Chondrocyte (in vitro differentiated cells): ENCODE results near the gene ROBO2. TPM values are rescaled to one million over a fixed set of nuclear protein-coding genes. Genes with fewer than 3 reads are reported as not detected.

ENCODE experiments used
- DNase-seq: peaks from one replicate; pipeline ENCODE4 v3.0.0; 2021; ENCODE audit warnings: mixed read lengths, low spot score
- H3K27ac Mint-ChIP-seq: one replicate; pipeline ENCODE4 v1.8.0; 2021; ENCODE audit warnings: mild to moderate bottlenecking, moderate library complexity, mixed read lengths; ENCODE audit not compliant: unreplicated experiment
- H3K27me3 Mint-ChIP-seq: 2 replicates; pipeline ENCODE4 v1.8.0; 2021; ENCODE audit warnings: low read depth, mixed read lengths
- H3K36me3 Mint-ChIP-seq: 2 replicates; pipeline ENCODE4 v1.8.0; 2021; ENCODE audit warnings: low read depth, mixed read lengths
- H3K4me1 Mint-ChIP-seq: 2 replicates; pipeline ENCODE4 v1.8.0; 2021; ENCODE audit warnings: low read depth, mild to moderate bottlenecking, mixed read lengths
- H3K4me3 Mint-ChIP-seq: one replicate; pipeline ENCODE4 v1.8.0; 2021; ENCODE audit warnings: mild to moderate bottlenecking, moderate library complexity, mixed read lengths; ENCODE audit not compliant: unreplicated experiment
- H3K9me3 Mint-ChIP-seq: 2 replicates; pipeline ENCODE4 v1.8.0; 2021; ENCODE audit warnings: low read depth, mixed read lengths
- CTCF ChIP-seq: fragments of 200-600 bp; sonication (generic); IDR thresholded peaks from 2 replicates; pipeline ENCODE4 v1.5.0; 2021; ENCODE audit warnings: antibody characterized with exemption, mild to moderate bottlenecking, moderate library complexity
- total RNA-seq: library from RNA; stranded (reverse); gene quantifications from 3 replicates; pipeline ENCODE4 v1.2.1, GENCODE V29; 2021

ROBO2 gene
- total RNA-seq, 1 donor from 2014 or later, result 1.7 TPM

DNA sequence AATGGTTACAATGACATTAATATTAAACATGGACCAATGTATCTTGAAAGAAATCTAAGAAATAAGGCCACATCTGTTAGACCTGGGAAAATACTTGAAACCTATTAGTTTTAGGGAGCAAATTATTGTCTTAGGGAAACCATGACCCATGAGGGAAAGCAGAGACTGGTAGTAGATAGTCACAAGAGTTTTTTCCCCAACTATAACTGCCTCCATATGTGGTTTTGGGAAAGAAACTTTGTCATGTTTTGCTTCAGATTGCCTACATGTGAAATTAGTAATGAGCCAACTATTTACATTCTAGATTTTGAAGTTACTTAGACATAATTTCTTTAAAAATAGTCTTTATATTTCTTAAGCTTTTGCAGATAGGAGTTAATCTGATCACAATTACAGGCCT lies 474.9 kb downstream of the ROBO2 start:
- H3K4me1 Mint-ChIP-seq, result peaks cover 3% of the 10 kb centered on the region
- H3K36me3 Mint-ChIP-seq, result no peaks in the 10 kb centered on the region
- no peak overlapping the region for H3K27ac Mint-ChIP-seq
- no peaks in the 10 kb centered on the region for H3K27me3 Mint-ChIP-seq
- H3K4me3 Mint-ChIP-seq, result no peak overlapping the region
- no peak for DNase-seq
- H3K9me3 Mint-ChIP-seq, result no peaks in the 10 kb centered on the region
- TF ChIP-seq CTCF, result no peak

DNA sequence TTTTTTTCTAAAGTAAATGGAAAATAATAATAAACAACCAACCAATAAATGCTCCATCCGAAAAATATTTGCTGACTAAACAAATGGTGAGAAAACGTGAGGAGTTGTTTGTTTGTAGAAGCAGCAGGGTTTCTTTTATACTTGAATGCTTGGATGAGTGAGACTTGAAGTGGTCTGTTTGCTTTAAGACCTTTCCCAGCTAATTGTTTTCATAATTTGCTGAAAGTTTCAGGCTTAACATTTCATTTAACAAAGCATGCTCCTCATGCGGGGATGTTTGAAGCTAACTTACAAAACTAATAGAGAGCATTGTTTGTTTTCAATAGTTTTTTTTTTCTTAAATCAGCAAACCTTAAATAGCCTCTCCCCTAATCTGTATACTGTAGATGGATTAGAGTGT lies 484.6 kb downstream of the ROBO2 start:
- TF ChIP-seq CTCF, result no peak
- Mint-ChIP-seq H3K36me3 (no peaks in the 10 kb centered on the region), H3K4me3 (no peak overlapping the region), H3K27me3 (no peaks in the 10 kb centered on the region), H3K9me3 (no peaks in the 10 kb centered on the region), H3K27ac (no peak overlapping the region), H3K4me1 (peaks cover 6% of the 10 kb centered on the region)
- no peak for DNase-seq

GRCh38 chr3:77524946-77525682 lies 485.2 kb downstream of the ROBO2 start:
- Mint-ChIP-seq H3K36me3 (no peaks in the 10 kb centered on the region), H3K4me1 (peaks cover 6% of the 10 kb centered on the region), H3K27me3 (no peaks in the 10 kb centered on the region), H3K4me3 (no peak overlapping the region), H3K9me3 (no peaks in the 10 kb centered on the region), H3K27ac (no peak overlapping the region)
- TF ChIP-seq CTCF, result no peak
- no peak for DNase-seq

DNA sequence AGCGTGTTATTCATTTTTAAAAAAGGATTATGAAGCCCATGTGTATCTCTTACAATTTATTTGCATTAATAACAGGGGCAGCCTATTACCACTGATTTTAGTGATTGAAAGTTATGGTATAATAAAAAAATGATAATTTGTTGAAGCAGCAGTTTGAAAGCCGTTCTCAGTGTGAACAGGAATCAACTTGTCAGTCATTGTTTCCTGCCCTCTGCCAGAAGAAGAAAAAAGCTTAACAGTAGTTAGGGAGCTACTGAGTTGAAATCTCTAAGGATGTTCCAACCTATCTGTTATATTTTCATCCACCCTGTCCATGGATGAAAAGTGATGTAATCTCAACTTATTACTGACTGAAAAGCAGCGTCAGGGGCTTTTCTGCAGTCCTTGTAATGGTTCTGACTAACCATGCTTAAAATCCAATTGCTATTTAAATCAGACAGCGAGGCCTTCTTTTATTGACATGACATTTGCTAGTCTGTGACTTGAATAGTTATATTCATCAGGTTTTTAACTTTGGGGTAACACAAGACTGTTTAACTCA lies 486.7 kb downstream of the ROBO2 start:
- Mint-ChIP-seq H3K36me3 (no peaks in the 10 kb centered on the region), H3K4me1 (peaks cover 20% of the 10 kb centered on the region), H3K9me3 (no peaks in the 10 kb centered on the region), H3K4me3 (no peak overlapping the region), H3K27me3 (no peaks in the 10 kb centered on the region), H3K27ac (no peak overlapping the region)
- DNase-seq, result no peak
- no peak for TF ChIP-seq CTCF

DNA sequence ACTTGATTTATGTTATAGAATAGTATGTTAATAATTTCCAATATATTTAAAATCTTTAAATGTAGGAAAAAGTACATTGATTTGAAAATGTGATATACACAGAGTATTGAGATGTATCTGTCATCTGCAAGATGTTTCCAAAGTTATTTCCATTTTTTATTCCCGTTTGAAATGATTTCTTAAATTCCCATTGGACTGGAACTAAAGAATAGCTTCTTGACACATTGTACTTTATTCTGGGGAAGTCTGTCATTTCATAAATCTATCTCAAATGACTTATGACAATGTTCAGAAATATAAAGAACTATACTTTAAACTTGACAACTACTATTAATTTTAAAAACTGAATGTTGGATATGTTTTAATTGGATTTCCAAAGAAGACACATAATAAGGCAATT lies 489.6 kb downstream of the ROBO2 start:
- no peak for TF ChIP-seq CTCF
- Mint-ChIP-seq H3K36me3 (no peaks in the 10 kb centered on the region), H3K27me3 (no peaks in the 10 kb centered on the region), H3K4me3 (no peak overlapping the region), H3K4me1 (peaks cover 19% of the 10 kb centered on the region), H3K27ac (no peak overlapping the region), H3K9me3 (peaks cover 10% of the 10 kb centered on the region)
- no peak for DNase-seq
